Measurements from ENCODE around the gene C19orf38. TPM values are rescaled to one million over a fixed set of nuclear protein-coding genes. Genes with fewer than 3 reads are reported as not detected.

Gene C19orf38
- total RNA-seq, 1 donor from 2014 or later, result 0.62 TPM

GRCh38 chr19:10895920-10896319 lies 47.7 kb downstream of the C19orf38 start:
- ChIA-PET CTCF (no interaction called here), POLR2A (no interaction called here)
- no peak overlapping the region for H3K4me3 Mint-ChIP-seq
- intact Hi-C loops (cut with micrococcal nuclease), result no loop called here
- peaks cover 9% of the 10 kb centered on the region for H3K4me1 Mint-ChIP-seq
- H3K27me3 Mint-ChIP-seq, result no peaks in the 10 kb centered on the region
- TF ChIP-seq, protein P1, sequence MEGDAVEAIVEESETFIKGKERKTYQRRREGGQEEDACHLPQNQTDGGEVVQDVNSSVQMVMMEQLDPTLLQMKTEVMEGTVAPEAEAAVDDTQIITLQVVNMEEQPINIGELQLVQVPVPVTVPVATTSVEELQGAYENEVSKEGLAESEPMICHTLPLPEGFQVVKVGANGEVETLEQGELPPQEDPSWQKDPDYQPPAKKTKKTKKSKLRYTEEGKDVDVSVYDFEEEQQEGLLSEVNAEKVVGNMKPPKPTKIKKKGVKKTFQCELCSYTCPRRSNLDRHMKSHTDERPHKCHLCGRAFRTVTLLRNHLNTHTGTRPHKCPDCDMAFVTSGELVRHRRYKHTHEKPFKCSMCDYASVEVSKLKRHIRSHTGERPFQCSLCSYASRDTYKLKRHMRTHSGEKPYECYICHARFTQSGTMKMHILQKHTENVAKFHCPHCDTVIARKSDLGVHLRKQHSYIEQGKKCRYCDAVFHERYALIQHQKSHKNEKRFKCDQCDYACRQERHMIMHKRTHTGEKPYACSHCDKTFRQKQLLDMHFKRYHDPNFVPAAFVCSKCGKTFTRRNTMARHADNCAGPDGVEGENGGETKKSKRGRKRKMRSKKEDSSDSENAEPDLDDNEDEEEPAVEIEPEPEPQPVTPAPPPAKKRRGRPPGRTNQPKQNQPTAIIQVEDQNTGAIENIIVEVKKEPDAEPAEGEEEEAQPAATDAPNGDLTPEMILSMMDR (IDR thresholded peaks at IDR 0.05), result no peak
- no peak for ATAC-seq (ENCODE audit: low read depth)
- H3K27ac Mint-ChIP-seq, result no peak overlapping the region
- H3K9me3 Mint-ChIP-seq, result no peaks in the 10 kb centered on the region
- no peak for DNase-seq
- H3K36me3 Mint-ChIP-seq (ENCODE audit: low read depth), result no peaks in the 10 kb centered on the region

GRCh38 chr19:10896851-10897526 lies 48.8 kb downstream of the C19orf38 start:
- ChIA-PET POLR2A (no interaction called here), CTCF (no interaction called here)
- TF ChIP-seq, protein P1 (IDR thresholded peaks at IDR 0.05), result no peak
- H3K36me3 Mint-ChIP-seq (ENCODE audit: low read depth), result no peaks in the 10 kb centered on the region
- H3K27ac Mint-ChIP-seq, result no peak overlapping the region
- no peak for DNase-seq
- H3K9me3 Mint-ChIP-seq, result no peaks in the 10 kb centered on the region
- H3K4me1 Mint-ChIP-seq, result peaks cover 9% of the 10 kb centered on the region
- no peaks in the 10 kb centered on the region for H3K27me3 Mint-ChIP-seq
- ATAC-seq (ENCODE audit: low read depth), result no peak
- no peak overlapping the region for H3K4me3 Mint-ChIP-seq
- intact Hi-C loops (cut with micrococcal nuclease), result no loop called here

DNA sequence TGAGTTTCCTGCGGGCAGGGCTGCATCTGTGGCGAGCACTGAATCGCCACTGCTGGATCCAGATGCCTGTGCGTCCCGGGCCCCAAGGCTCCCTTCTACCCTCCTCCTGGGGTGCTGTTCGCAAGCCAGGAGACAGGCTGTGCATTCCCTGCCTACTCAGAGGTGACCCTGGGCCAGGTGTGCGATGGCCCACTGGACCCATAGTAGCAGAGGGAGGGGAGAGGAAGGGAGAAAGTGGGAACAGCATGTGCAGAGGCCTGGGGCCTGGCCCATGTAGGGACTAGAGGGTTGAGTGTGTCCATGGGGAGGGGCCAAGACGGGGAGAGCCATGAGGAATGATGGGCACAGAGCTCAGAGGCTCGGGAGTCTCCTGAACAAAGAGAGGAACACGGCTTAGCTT lies 50.4 kb downstream of the C19orf38 start:
- no peak for ATAC-seq (ENCODE audit: low read depth)
- Mint-ChIP-seq H3K9me3 (peaks cover 5% of the 10 kb centered on the region), H3K4me1 (peaks cover 9% of the 10 kb centered on the region), H3K36me3 (ENCODE audit: low read depth) (peaks cover 3% of the 10 kb centered on the region), H3K27me3 (no peaks in the 10 kb centered on the region), H3K4me3 (no peak overlapping the region), H3K27ac (no peak overlapping the region)
- intact Hi-C loops (cut with micrococcal nuclease), result no loop called here
- POLR2A ChIA-PET, result no interaction called here
- TF ChIP-seq, protein P1 (IDR thresholded peaks at IDR 0.05), result no peak
- DNase-seq, result no peak
- CTCF ChIA-PET, result no interaction called here

- Mint-ChIP-seq H3K4me1 (peaks cover 9% of the 10 kb centered on the region), H3K27me3 (no peaks in the 10 kb centered on the region), H3K27ac (no peak overlapping the region), H3K36me3 (ENCODE audit: low read depth) (peaks cover 3% of the 10 kb centered on the region), H3K9me3 (peaks cover 5% of the 10 kb centered on the region), H3K4me3 (no peak overlapping the region)
- TF ChIP-seq, protein P1 (IDR thresholded peaks at IDR 0.05), result no peak
- intact Hi-C loops (cut with micrococcal nuclease), result no loop called here
- POLR2A ChIA-PET, result no interaction called here
- CTCF ChIA-PET, result no interaction called here
- ATAC-seq (ENCODE audit: low read depth), result no peak
- no peak for DNase-seq
Observed at GRCh38 chr19:10899151-10899653, 51.0 kb downstream of the C19orf38 start.

- TF ChIP-seq, protein P1 (IDR thresholded peaks at IDR 0.05), result no peak
- peaks cover 3% of the 10 kb centered on the region for H3K9me3 Mint-ChIP-seq
Observed at GRCh38 chr19:10907925-10908324, 59.7 kb downstream of the C19orf38 start.

More at GRCh38 chr19:10907925-10908324, 59.7 kb downstream of the C19orf38 start:
- Mint-ChIP-seq H3K36me3 (ENCODE audit: low read depth) (peaks cover 43% of the 10 kb centered on the region), H3K27ac (no peak overlapping the region), H3K4me1 (no peaks in the 10 kb centered on the region), H3K27me3 (no peaks in the 10 kb centered on the region), H3K4me3 (no peak overlapping the region)
- ATAC-seq (ENCODE audit: low read depth) (no peak), DNase-seq (no peak)
- POLR2A ChIA-PET, result no interaction called here
- CTCF ChIA-PET, result no interaction called here
- intact Hi-C loops (cut with micrococcal nuclease), result no loop called here
